Measurements from ENCODE around the gene ASB7. TPM values are rescaled to one million over a fixed set of nuclear protein-coding genes. Genes with fewer than 3 reads are reported as not detected.

The ASB7 gene
- polyA plus RNA-seq, 1 donor (not counting 4 experiments of a cell fraction or from before 2014, with no cell fraction given): 10.8 TPM

DNA sequence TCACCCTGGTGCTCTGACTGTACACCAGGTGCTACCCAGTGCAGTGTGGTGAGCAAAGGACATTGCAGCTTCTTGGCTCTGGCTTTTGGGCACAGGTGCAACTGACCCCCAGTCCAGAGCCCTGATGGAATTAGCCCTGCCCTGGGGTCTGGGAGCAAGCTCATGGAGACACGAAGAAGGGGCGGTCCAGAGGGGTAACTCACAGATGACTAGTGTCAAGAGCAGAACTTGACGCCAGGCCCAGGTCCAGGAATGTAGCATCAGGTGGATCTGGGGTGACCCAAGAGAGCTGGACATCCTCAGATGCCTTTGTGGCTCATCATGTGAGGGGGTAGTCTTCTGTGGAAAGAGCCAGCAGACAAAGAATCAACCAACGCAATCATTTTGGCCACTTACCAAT lies 88.9 kb downstream of the ASB7 start:
- no peak for FAIRE-seq
- Histone ChIP-seq H3K9me1 (ENCODE audit: control insufficient read depth, extremely low read depth, insufficient read depth, low read length) (no peaks in the 10 kb centered on the region), H2AFZ (ENCODE audit: control insufficient read depth, low read length) (no peak overlapping the region), H3K9me3 (ENCODE audit: control insufficient read depth, low read depth, low read length) (no peaks in the 10 kb centered on the region), H3K79me2 (ENCODE audit: control insufficient read depth, insufficient read depth, low read length) (no peaks in the 10 kb centered on the region), H3K9ac (ENCODE audit: control insufficient read depth, extremely low read depth, insufficient read depth, low read length) (no peak overlapping the region), H3K4me1 (ENCODE audit: control insufficient read depth, extremely low read depth, insufficient read depth, low read length) (peaks cover 23% of the 10 kb centered on the region), H3K4me3 (ENCODE audit: control insufficient read depth in 2 of 3, extremely low read depth in 1 of 3, insufficient read depth in 2 of 3, low read depth in 1 of 3, low read length in 3 of 3) (no peak overlapping the region), H3K27me3 (ENCODE audit: control insufficient read depth, extremely low read depth, insufficient read depth, low read length) (no peaks in the 10 kb centered on the region), H3K27ac (ENCODE audit: control insufficient read depth, insufficient read depth, low read length) (no peak overlapping the region), H3K36me3 (ENCODE audit: control insufficient read depth in 2 of 2, extremely low read depth in 1 of 2, insufficient read depth in 2 of 2, low read length in 2 of 2) (no peaks in the 10 kb centered on the region), H4K20me1 (ENCODE audit: control insufficient read depth, extremely low read depth, insufficient read depth, low read length) (no peaks in the 10 kb centered on the region), H3K4me2 (ENCODE audit: control insufficient read depth, extremely low read depth, insufficient read depth, low read depth, low read length) (no peak overlapping the region)
- TF ChIP-seq CTCF (optimal IDR thresholded peaks at IDR 0.05 in 1 of 3, IDR thresholded peaks at IDR 0.05 in 1 of 3, conservative IDR thresholded peaks at IDR 0.05 in 1 of 3; ENCODE audit: extremely low read depth in 1 of 3, insufficient read depth in 2 of 3, low read length in 3 of 3) (no peak), EZH2 (IDR thresholded peaks at IDR 0.05; ENCODE audit: low read length) (no peak)
- no peak for DNase-seq (ENCODE audit: low read depth, low spot score)
- dilution Hi-C loops (cut with MboI; ENCODE audit: extremely low pct_ligation_motif_present, low sequenced_read_pairs): no loop called here

- Histone ChIP-seq H3K36me3 (ENCODE audit: control insufficient read depth in 2 of 2, extremely low read depth in 1 of 2, insufficient read depth in 2 of 2, low read length in 2 of 2) (no peaks in the 10 kb centered on the region), H3K9me1 (ENCODE audit: control insufficient read depth, extremely low read depth, insufficient read depth, low read length) (no peaks in the 10 kb centered on the region), H3K9me3 (ENCODE audit: control insufficient read depth, low read depth, low read length) (no peaks in the 10 kb centered on the region), H3K4me3 (ENCODE audit: control insufficient read depth in 2 of 3, extremely low read depth in 1 of 3, insufficient read depth in 2 of 3, low read depth in 1 of 3, low read length in 3 of 3) (no peak overlapping the region), H3K4me1 (ENCODE audit: control insufficient read depth, extremely low read depth, insufficient read depth, low read length) (peaks cover 16% of the 10 kb centered on the region), H3K79me2 (ENCODE audit: control insufficient read depth, insufficient read depth, low read length) (no peaks in the 10 kb centered on the region), H3K27me3 (ENCODE audit: control insufficient read depth, extremely low read depth, insufficient read depth, low read length) (no peaks in the 10 kb centered on the region), H4K20me1 (ENCODE audit: control insufficient read depth, extremely low read depth, insufficient read depth, low read length) (no peaks in the 10 kb centered on the region), H3K4me2 (ENCODE audit: control insufficient read depth, extremely low read depth, insufficient read depth, low read depth, low read length) (no peak overlapping the region), H2AFZ (ENCODE audit: control insufficient read depth, low read length) (no peak overlapping the region), H3K27ac (ENCODE audit: control insufficient read depth, insufficient read depth, low read length) (no peak overlapping the region), H3K9ac (ENCODE audit: control insufficient read depth, extremely low read depth, insufficient read depth, low read length) (no peak overlapping the region)
- dilution Hi-C loops (cut with MboI; ENCODE audit: extremely low pct_ligation_motif_present, low sequenced_read_pairs): no loop called here
- FAIRE-seq (peak; percentile 9), DNase-seq (ENCODE audit: low read depth, low spot score) (no peak)
- TF ChIP-seq CTCF (optimal IDR thresholded peaks at IDR 0.05 in 1 of 3, IDR thresholded peaks at IDR 0.05 in 1 of 3, conservative IDR thresholded peaks at IDR 0.05 in 1 of 3; ENCODE audit: extremely low read depth in 1 of 3, insufficient read depth in 2 of 3, low read length in 3 of 3): no peak
- TF ChIP-seq EZH2 (IDR thresholded peaks at IDR 0.05; ENCODE audit: low read length): no peak
These were observed 89.9 kb downstream of the ASB7 start for GRCh38 chr15:100692246-100692645.

All from keratinocyte (primary cell).